ENCODE measurements around the gene ID3.
"Not testable (repeated sequence)": the region's sequence is repeated elsewhere in the genome, so short reads cannot be mapped to it uniquely, and the experiment has no call there.

Gene ID3

DNA sequence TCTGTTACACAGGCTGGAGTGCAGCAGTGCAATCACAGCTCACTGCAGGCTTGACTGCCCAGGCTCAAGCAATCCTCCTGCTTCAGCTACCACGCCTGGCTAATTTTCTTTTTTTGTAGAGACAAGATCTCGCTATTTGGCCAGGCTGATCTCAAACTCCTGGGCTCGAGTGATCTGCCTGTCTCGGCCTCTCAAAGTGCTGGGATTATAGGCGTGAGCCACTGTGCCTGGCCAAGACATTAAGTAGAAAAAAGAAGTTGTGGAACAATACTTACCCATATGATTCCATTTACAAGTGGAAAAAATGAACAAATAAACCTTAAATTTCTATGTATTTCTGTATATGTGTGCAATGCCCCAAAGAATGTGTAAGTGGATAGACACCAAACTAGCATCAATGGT lies 30.3 kb upstream of the ID3 start:
- Histone ChIP-seq H3K4me3 (ENCODE audit: low read depth, low read length) (no peak overlapping the region), H3K27ac (no peak overlapping the region), H3K4me2 (ENCODE audit: low read length) (no peak overlapping the region), H3K27me3 (ENCODE audit: control insufficient read depth, insufficient read depth, low read length) (no peaks in the 10 kb centered on the region), H3K9me3 (ENCODE audit: control insufficient read depth, low read length) (no peaks in the 10 kb centered on the region), H3K79me2 (no peaks in the 10 kb centered on the region), H2AFZ (no peak overlapping the region), H3K4me1 (no peaks in the 10 kb centered on the region), H3K9ac (no peak overlapping the region), H3K36me3 (ENCODE audit: control insufficient read depth, insufficient read depth, low read length) (no peaks in the 10 kb centered on the region)
- no peak for TF ChIP-seq CTCF (IDR thresholded peaks at IDR 0.05)

GRCh38 chr1:23588749-23589548 lies 29.6 kb upstream of the ID3 start:
- H3K4me1 ChIP-seq: no peaks in the 10 kb centered on the region
- H3K9me3 ChIP-seq (ENCODE audit: control insufficient read depth, low read length): no peaks in the 10 kb centered on the region
- H3K4me2 ChIP-seq (ENCODE audit: low read length): no peak overlapping the region
- H3K36me3 ChIP-seq (ENCODE audit: control insufficient read depth, insufficient read depth, low read length): no peaks in the 10 kb centered on the region
- H3K27ac ChIP-seq: no peak overlapping the region
- H2AFZ ChIP-seq: no peak overlapping the region
- H3K27me3 ChIP-seq (ENCODE audit: control insufficient read depth, insufficient read depth, low read length): no peaks in the 10 kb centered on the region
- H3K9ac ChIP-seq: no peak overlapping the region
- H3K79me2 ChIP-seq: no peaks in the 10 kb centered on the region
- H3K4me3 ChIP-seq (ENCODE audit: low read depth, low read length): no peak overlapping the region
- no peak for TF ChIP-seq CTCF (IDR thresholded peaks at IDR 0.05)

DNA sequence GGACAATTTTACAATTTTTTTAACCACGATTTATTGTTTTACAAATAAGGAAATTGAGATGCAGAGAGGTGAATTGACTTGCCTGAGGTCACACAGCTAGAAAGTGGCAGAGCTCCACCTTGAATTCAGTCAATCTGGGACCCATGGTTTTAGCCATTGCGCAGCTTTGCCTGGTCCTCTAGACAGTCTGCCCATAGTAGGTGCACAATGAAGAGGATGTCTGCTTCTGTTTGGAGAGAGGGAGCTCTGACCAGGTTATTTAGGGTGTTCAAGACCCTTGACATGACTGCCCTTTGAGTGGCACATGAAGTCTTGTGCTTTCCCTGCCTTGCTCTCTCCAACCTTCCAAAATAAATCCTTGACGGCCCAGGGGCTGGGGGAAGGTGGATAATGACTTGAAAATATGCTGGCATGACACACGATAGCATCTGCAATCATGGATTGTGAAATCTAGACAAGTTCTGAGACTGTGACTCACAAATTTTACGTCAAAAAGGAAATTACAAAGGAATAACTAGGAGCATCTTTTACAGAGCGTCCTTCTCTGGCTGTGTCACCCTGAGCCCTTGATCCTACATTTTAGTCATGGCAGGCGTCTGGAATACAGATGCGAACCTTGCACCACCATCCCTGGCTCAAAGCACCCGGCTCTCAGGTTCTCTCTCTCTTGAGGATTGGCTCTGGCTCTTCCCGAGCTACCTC lies 26.2 kb upstream of the ID3 start:
- H3K9ac ChIP-seq: no peak overlapping the region
- H3K4me2 ChIP-seq (ENCODE audit: low read length): no peak overlapping the region
- H3K4me3 ChIP-seq (ENCODE audit: low read depth, low read length): no peak overlapping the region
- H3K79me2 ChIP-seq: no peaks in the 10 kb centered on the region
- no peaks in the 10 kb centered on the region for H3K4me1 ChIP-seq
- no peak overlapping the region for H2AFZ ChIP-seq
- TF ChIP-seq CTCF (IDR thresholded peaks at IDR 0.05): no peak
- no peaks in the 10 kb centered on the region for H3K27me3 ChIP-seq (ENCODE audit: control insufficient read depth, insufficient read depth, low read length)
- no peak overlapping the region for H3K27ac ChIP-seq
- H3K9me3 ChIP-seq (ENCODE audit: control insufficient read depth, low read length): no peaks in the 10 kb centered on the region
- H3K36me3 ChIP-seq (ENCODE audit: control insufficient read depth, insufficient read depth, low read length): no peaks in the 10 kb centered on the region

DNA sequence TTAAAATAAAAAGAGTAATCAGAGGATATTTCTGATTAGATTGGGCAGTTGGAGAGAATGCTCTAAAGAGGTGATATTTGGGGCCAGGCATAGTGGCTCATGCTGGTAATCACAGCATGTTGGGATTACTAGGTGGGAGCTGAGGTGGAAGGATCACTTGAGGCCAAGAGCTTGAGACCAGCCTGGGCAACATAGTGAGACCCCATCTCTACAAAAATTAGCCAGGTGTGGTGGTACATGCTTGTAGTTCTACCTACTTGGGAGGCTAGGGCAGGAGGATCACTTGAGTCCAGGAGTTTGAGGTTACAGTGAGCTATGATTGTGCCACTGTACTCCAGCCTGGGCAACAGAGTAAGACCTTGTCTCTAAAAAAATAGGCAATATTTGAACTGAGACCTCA lies 24.4 kb upstream of the ID3 start:
- H3K27me3 ChIP-seq (ENCODE audit: control insufficient read depth, insufficient read depth, low read length); H3K4me3 ChIP-seq (ENCODE audit: low read depth, low read length): not testable (repeated sequence)

DNA sequence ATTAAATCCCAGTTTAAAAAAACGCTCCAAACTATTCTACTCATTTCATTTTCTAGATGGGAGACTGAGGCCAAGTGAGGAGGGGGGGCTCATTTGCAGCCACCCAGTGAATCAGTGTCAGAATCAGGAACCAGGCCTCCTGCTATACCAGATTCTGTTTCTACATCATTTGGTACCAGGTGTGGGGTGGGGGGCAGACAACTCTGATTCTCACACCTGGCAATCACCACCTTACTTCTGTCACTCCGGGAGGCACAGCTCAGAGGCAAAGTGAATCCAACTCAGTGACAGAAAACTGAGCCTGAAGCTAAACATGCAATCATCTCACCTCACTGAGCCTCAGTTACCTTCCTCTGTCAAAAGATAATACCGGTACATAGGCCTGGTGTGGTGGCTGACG lies 23.5 kb upstream of the ID3 start:
- Histone ChIP-seq H3K27ac (no peak overlapping the region), H3K9me3 (ENCODE audit: control insufficient read depth, low read length) (no peaks in the 10 kb centered on the region), H3K4me3 (ENCODE audit: low read depth, low read length) (no peak overlapping the region), H3K27me3 (ENCODE audit: control insufficient read depth, insufficient read depth, low read length) (no peaks in the 10 kb centered on the region), H2AFZ (no peak overlapping the region), H3K4me1 (no peaks in the 10 kb centered on the region), H3K4me2 (ENCODE audit: low read length) (no peak overlapping the region), H3K79me2 (no peaks in the 10 kb centered on the region), H3K9ac (no peak overlapping the region), H3K36me3 (ENCODE audit: control insufficient read depth, insufficient read depth, low read length) (no peaks in the 10 kb centered on the region)
- no peak for TF ChIP-seq CTCF (IDR thresholded peaks at IDR 0.05)

More for the DNA sequence above, 24.4 kb upstream of the ID3 start:
- H3K79me2 ChIP-seq; H3K9me3 ChIP-seq (ENCODE audit: control insufficient read depth, low read length); H3K4me1 ChIP-seq; H3K27ac ChIP-seq; H2AFZ ChIP-seq; H3K36me3 ChIP-seq (ENCODE audit: control insufficient read depth, insufficient read depth, low read length); H3K9ac ChIP-seq; H3K4me2 ChIP-seq (ENCODE audit: low read length): not testable (repeated sequence)
